Measurements from ENCODE around the gene CCL21. TPM values are rescaled to one million over a fixed set of nuclear protein-coding genes. Genes with fewer than 3 reads are reported as not detected.
A peak's percentile ranks its signal among the peaks of the same experiment; 100 is the strongest.
"Not testable (repeated sequence)": the region's sequence is repeated elsewhere in the genome, so short reads cannot be mapped to it uniquely, and the experiment has no call there.

The CCL21 gene
- total and polyA plus RNA-seq, 2 donors (not counting 1 experiment from before 2014, with no cell fraction given) = not detected

GRCh38 chr9:34741628-34742027 is 31.7 kb upstream of the CCL21 start:
- Histone ChIP-seq H3K9me3 (ENCODE audit: control insufficient read depth, insufficient read depth, low read depth, low read length) (no peaks in the 10 kb centered on the region), H3K36me3 (ENCODE audit: control insufficient read depth, insufficient read depth, low read length) (no peaks in the 10 kb centered on the region), H4K20me1 (ENCODE audit: control insufficient read depth, extremely low read depth, insufficient read depth, low read length) (no peaks in the 10 kb centered on the region), H3K4me1 (ENCODE audit: control insufficient read depth, extremely low read depth, insufficient read depth, low read length) (no peaks in the 10 kb centered on the region), H2AFZ (ENCODE audit: low read length) (no peak overlapping the region), H3K27me3 (ENCODE audit: control insufficient read depth, insufficient read depth, low read length) (no peaks in the 10 kb centered on the region), H3K27ac (ENCODE audit: insufficient read depth, low read length) (no peak overlapping the region), H3K9ac (ENCODE audit: insufficient read depth, low read length) (no peak overlapping the region), H3K79me2 (ENCODE audit: control insufficient read depth, insufficient read depth, low read length) (no peaks in the 10 kb centered on the region), H3K4me2 (ENCODE audit: extremely low read depth, insufficient read depth, low read length) (no peak overlapping the region), H3K4me3 (replicated peaks in 1 of 4; ENCODE audit: control extremely low read depth in 1 of 4, insufficient read depth in 1 of 4, low read depth in 3 of 4, low read length in 4 of 4) (no peak overlapping the region)
- DNase-seq (ENCODE audit: low read depth in 2 of 2) = peak in 1 of 2 donors; percentile 20
- TF ChIP-seq, protein P1, sequence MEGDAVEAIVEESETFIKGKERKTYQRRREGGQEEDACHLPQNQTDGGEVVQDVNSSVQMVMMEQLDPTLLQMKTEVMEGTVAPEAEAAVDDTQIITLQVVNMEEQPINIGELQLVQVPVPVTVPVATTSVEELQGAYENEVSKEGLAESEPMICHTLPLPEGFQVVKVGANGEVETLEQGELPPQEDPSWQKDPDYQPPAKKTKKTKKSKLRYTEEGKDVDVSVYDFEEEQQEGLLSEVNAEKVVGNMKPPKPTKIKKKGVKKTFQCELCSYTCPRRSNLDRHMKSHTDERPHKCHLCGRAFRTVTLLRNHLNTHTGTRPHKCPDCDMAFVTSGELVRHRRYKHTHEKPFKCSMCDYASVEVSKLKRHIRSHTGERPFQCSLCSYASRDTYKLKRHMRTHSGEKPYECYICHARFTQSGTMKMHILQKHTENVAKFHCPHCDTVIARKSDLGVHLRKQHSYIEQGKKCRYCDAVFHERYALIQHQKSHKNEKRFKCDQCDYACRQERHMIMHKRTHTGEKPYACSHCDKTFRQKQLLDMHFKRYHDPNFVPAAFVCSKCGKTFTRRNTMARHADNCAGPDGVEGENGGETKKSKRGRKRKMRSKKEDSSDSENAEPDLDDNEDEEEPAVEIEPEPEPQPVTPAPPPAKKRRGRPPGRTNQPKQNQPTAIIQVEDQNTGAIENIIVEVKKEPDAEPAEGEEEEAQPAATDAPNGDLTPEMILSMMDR (conservative IDR thresholded peaks at IDR 0.05 in 1 of 2, IDR thresholded peaks at IDR 0.05 in 1 of 2; ENCODE audit: low read depth in 1 of 2, low read length in 2 of 2) = no peak
- TF ChIP-seq EZH2 (IDR thresholded peaks at IDR 0.05; ENCODE audit: low read length, missing control alignments) = no peak

GRCh38 chr9:34740176-34740575 is 30.2 kb upstream of the CCL21 start:
- not testable (repeated sequence) for H3K27me3 ChIP-seq (ENCODE audit: control insufficient read depth, insufficient read depth, low read length); DNase-seq (ENCODE audit: low read depth in 2 of 2); H3K36me3 ChIP-seq (ENCODE audit: control insufficient read depth, insufficient read depth, low read length); H3K79me2 ChIP-seq (ENCODE audit: control insufficient read depth, insufficient read depth, low read length); H3K9ac ChIP-seq (ENCODE audit: insufficient read depth, low read length); H3K27ac ChIP-seq (ENCODE audit: insufficient read depth, low read length); H2AFZ ChIP-seq (ENCODE audit: low read length); H3K4me1 ChIP-seq (ENCODE audit: control insufficient read depth, extremely low read depth, insufficient read depth, low read length); H4K20me1 ChIP-seq (ENCODE audit: control insufficient read depth, extremely low read depth, insufficient read depth, low read length); H3K4me3 ChIP-seq (replicated peaks in 1 of 4; ENCODE audit: control extremely low read depth in 1 of 4, insufficient read depth in 1 of 4, low read depth in 3 of 4, low read length in 4 of 4); H3K4me2 ChIP-seq (ENCODE audit: extremely low read depth, insufficient read depth, low read length); H3K9me3 ChIP-seq (ENCODE audit: control insufficient read depth, insufficient read depth, low read depth, low read length)

DNA sequence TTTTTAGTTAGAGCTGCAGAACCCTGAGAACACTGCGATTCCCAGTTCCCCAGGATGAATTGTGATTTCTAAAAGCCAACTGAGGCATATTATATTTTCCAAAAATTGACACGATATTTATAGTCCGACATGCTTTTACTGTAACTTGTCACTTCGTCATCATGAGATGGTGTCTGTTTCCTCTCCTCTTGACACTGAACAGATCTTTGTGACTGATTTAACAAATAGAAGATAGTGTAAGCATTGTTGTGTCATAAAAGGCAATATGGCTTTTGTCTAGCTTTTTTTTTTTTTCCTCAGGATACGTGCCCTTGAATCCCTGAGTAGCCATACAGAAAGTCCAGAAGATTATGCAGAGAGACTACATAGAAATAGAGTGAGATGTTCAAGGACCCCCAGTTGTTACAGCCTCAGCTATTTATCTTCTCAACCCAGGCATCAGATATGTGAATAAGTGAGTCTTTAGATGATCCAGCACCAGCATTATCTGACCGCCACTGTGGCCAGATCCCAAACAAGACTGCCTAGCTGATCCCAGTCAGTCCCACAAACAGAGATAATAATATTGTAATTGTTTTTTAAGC is 27.8 kb upstream of the CCL21 start:
- Histone ChIP-seq H3K4me1 (ENCODE audit: control insufficient read depth, extremely low read depth, insufficient read depth, low read length) (no peaks in the 10 kb centered on the region), H3K9ac (ENCODE audit: insufficient read depth, low read length) (no peak overlapping the region)

More for the DNA sequence above, 27.8 kb upstream of the CCL21 start:
- H4K20me1 ChIP-seq (ENCODE audit: control insufficient read depth, extremely low read depth, insufficient read depth, low read length) = no peaks in the 10 kb centered on the region
- no peaks in the 10 kb centered on the region for H3K79me2 ChIP-seq (ENCODE audit: control insufficient read depth, insufficient read depth, low read length)
- no peak for DNase-seq (ENCODE audit: low read depth in 2 of 2)
- no peaks in the 10 kb centered on the region for H3K27me3 ChIP-seq (ENCODE audit: control insufficient read depth, insufficient read depth, low read length)
- no peak overlapping the region for H2AFZ ChIP-seq (ENCODE audit: low read length)
- no peak overlapping the region for H3K4me2 ChIP-seq (ENCODE audit: extremely low read depth, insufficient read depth, low read length)
- no peaks in the 10 kb centered on the region for H3K36me3 ChIP-seq (ENCODE audit: control insufficient read depth, insufficient read depth, low read length)
- H3K9me3 ChIP-seq (ENCODE audit: control insufficient read depth, insufficient read depth, low read depth, low read length) = no peaks in the 10 kb centered on the region
- no peak for TF ChIP-seq EZH2 (IDR thresholded peaks at IDR 0.05; ENCODE audit: low read length, missing control alignments)
- TF ChIP-seq, protein P1 (conservative IDR thresholded peaks at IDR 0.05 in 1 of 2, IDR thresholded peaks at IDR 0.05 in 1 of 2; ENCODE audit: low read depth in 1 of 2, low read length in 2 of 2) = no peak
- H3K4me3 ChIP-seq (replicated peaks in 1 of 4; ENCODE audit: control extremely low read depth in 1 of 4, insufficient read depth in 1 of 4, low read depth in 3 of 4, low read length in 4 of 4) = no peak overlapping the region
- no peak overlapping the region for H3K27ac ChIP-seq (ENCODE audit: insufficient read depth, low read length)
